H1 (cell line): ENCODE data around the gene DPF3. TPM values are rescaled to one million over a fixed set of nuclear protein-coding genes. Genes with fewer than 3 reads are reported as not detected.
A peak's percentile ranks its signal among the peaks of the same experiment; 100 is the strongest.

Experiments used
- CTCF ChIA-PET: fragments of 300-600 bp; sonication (Branson Sonifier 250); formaldehyde crosslinking; loops from one replicate; lab custom pipeline; 2021; ENCODE audit not compliant: partially characterized antibody; lab: Charles Lee
- POLR2A ChIA-PET: fragments of 300-600 bp; sonication (Branson Sonifier 250); formaldehyde crosslinking; loops from one replicate; lab custom pipeline; 2021; ENCODE audit warnings: inconsistent platforms; ENCODE audit not compliant: partially characterized antibody; lab: Charles Lee
- DNase-seq, 2 experiments: peaks; one replicate each; pipeline versions ENCODE4 v3.0.0 to v3.0.0-alpha.2; 2010 to 2022; ENCODE audit warnings: low spot score in 2 of 2, low read depth in 1 of 2, mixed read lengths in 1 of 2
- FAIRE-seq: peaks from 2 replicates; lab custom pipeline; 2011; peaks lifted over from hg19 to GRCh38; lab: Jason Lieb, UNC
- H2AFZ ChIP-seq: 2 replicates; pipeline ENCODE4 v1.8.1; 2012; ENCODE audit warnings: low read length, inconsistent platforms
- H2AK5ac ChIP-seq: 2 replicates; pipeline ENCODE4 v1.6.1; 2013; ENCODE audit warnings: low read depth, low read length
- H2BK120ac ChIP-seq: replicated peaks from 2 replicates; pipeline ENCODE3; 2013; ENCODE audit warnings: low read depth, low read length, inconsistent platforms
- H2BK12ac ChIP-seq: 2 replicates; pipeline ENCODE4 v1.6.1; 2013; ENCODE audit warnings: low read depth, low read length
- H2BK15ac ChIP-seq: 2 replicates; pipeline ENCODE4 v1.6.1; 2013; ENCODE audit warnings: low read length
- H2BK20ac ChIP-seq: 2 replicates; pipeline ENCODE4 v1.6.1; 2013; ENCODE audit warnings: low read length
- H2BK5ac ChIP-seq: 2 replicates; pipeline ENCODE4 v1.6.1; 2013; ENCODE audit warnings: low read depth, low read length
- H3K14ac ChIP-seq: 2 replicates; pipeline ENCODE4 v1.6.1; 2013; ENCODE audit warnings: inconsistent platforms; ENCODE audit not compliant: insufficient read length
- H3K18ac ChIP-seq: 2 replicates; pipeline ENCODE4 v1.6.1; 2013; ENCODE audit warnings: low read length; ENCODE audit errors: extremely low read depth
- H3K23ac ChIP-seq: 2 replicates; pipeline ENCODE4 v1.6.1; 2013; ENCODE audit warnings: inconsistent platforms; ENCODE audit not compliant: insufficient read length
- H3K23me2 ChIP-seq: 2 replicates; pipeline ENCODE4 v1.6.1; 2013; ENCODE audit warnings: low read depth, low read length
- H3K27ac ChIP-seq: 2 replicates; pipeline ENCODE4 v1.6.1; 2011; ENCODE audit warnings: low read depth, low read length, inconsistent platforms
- H3K27me3 ChIP-seq, 4 experiments: replicated peaks in 1 of 4; 1 replicate in 1 of 4; 2 replicates in 3 of 4; pipeline versions ENCODE4 v1.6.1 to v1.8.1; 2011 to 2013; ENCODE audit warnings: low read length in 3 of 4, mild to moderate bottlenecking in 3 of 4, inconsistent platforms in 2 of 4, mixed read lengths in 2 of 4, moderate library complexity in 1 of 4; ENCODE audit not compliant: control insufficient read depth in 3 of 4, insufficient read depth in 3 of 4; ENCODE audit errors: extremely low read depth in 1 of 4
- H3K36me3 ChIP-seq, 4 experiments: 2 replicates each; pipeline versions ENCODE4 v1.6.1 to v1.8.1; 2011 to 2013; ENCODE audit warnings: mild to moderate bottlenecking in 4 of 4, low read length in 3 of 4, moderate library complexity in 2 of 4, control low read depth in 1 of 4, inconsistent platforms in 1 of 4; ENCODE audit not compliant: insufficient read depth in 4 of 4, control insufficient read depth in 2 of 4
- H3K4ac ChIP-seq: replicated peaks from 2 replicates; pipeline ENCODE3; 2013; ENCODE audit warnings: low read length, low read depth, mixed read lengths, inconsistent platforms; ENCODE audit not compliant: insufficient read length
- H3K4me1 ChIP-seq, 4 experiments: replicated peaks in 1 of 4; 1 replicate in 1 of 4; 2 replicates in 3 of 4; pipeline versions ENCODE4 v1.6.1 to v1.8.1; 2011 to 2013; ENCODE audit warnings: low read length in 3 of 4, inconsistent platforms in 2 of 4, mixed read lengths in 1 of 4; ENCODE audit not compliant: insufficient read depth in 4 of 4, control insufficient read depth in 3 of 4
- H3K4me2 ChIP-seq, 2 experiments: 2 replicates each; pipeline versions ENCODE4 v1.6.1 to v1.8.1; 2011 to 2013; ENCODE audit warnings: low read depth in 2 of 2, low read length in 2 of 2, control low read depth in 1 of 2, inconsistent platforms in 1 of 2, mild to moderate bottlenecking in 1 of 2; ENCODE audit not compliant: insufficient read depth in 1 of 2
- H3K4me3 ChIP-seq, 4 experiments: fragments of 200-600, 300-600 bp in 1 of 4; sonication (generic), shearing (Covaris generic), sonication (Bioruptor Twin) in 1 of 4; 2 replicates each; pipeline versions ENCODE4 v1.5.1 to v1.8.1; 2011 to 2016; ENCODE audit warnings: low read length in 4 of 4, low read depth in 3 of 4, control low read depth in 2 of 4, inconsistent platforms in 2 of 4, mild to moderate bottlenecking in 2 of 4, mixed read lengths in 1 of 4, moderate library complexity in 1 of 4; ENCODE audit not compliant: insufficient read depth in 2 of 4; ENCODE audit errors: extremely low read depth in 1 of 4
- H3K56ac ChIP-seq: replicated peaks from 2 replicates; pipeline ENCODE3; 2013; ENCODE audit warnings: low read depth, mild to moderate bottlenecking, mixed read lengths, low read length, inconsistent platforms; ENCODE audit not compliant: insufficient read length
- H3K79me1 ChIP-seq: 2 replicates; pipeline ENCODE4 v1.6.1; 2013; ENCODE audit warnings: low read depth, low read length, control low read depth
- H3K79me2 ChIP-seq, 2 experiments: 2 replicates each; pipeline versions ENCODE4 v1.6.1 to v1.8.1; 2012 to 2013; ENCODE audit warnings: low read length in 2 of 2, mild to moderate bottlenecking in 2 of 2, inconsistent platforms in 1 of 2; ENCODE audit not compliant: insufficient read depth in 2 of 2, control insufficient read depth in 1 of 2
- H3K9ac ChIP-seq, 4 experiments: replicated peaks in 1 of 4; 1 replicate in 1 of 4; 2 replicates in 3 of 4; pipeline versions ENCODE4 v1.6.1 to v1.8.1; 2011 to 2013; ENCODE audit warnings: low read depth in 3 of 4, low read length in 3 of 4, control low read depth in 2 of 4, mild to moderate bottlenecking in 2 of 4, moderate library complexity in 2 of 4, inconsistent platforms in 1 of 4; ENCODE audit errors: extremely low read depth in 1 of 4
- H3K9me3 ChIP-seq, 2 experiments: 2 replicates each; pipeline versions ENCODE4 v1.6.1 to v1.8.1; 2012 to 2013; ENCODE audit warnings: mild to moderate bottlenecking in 2 of 2, moderate library complexity in 2 of 2, control low read depth in 1 of 2, inconsistent platforms in 1 of 2, low read depth in 1 of 2, low read length in 1 of 2, mixed read lengths in 1 of 2; ENCODE audit not compliant: insufficient read depth in 2 of 2
- H4K20me1 ChIP-seq, 2 experiments: replicated peaks in 1 of 2; 2 replicates each; pipeline versions ENCODE3 to v1.8.1; 2011 to 2013; ENCODE audit warnings: inconsistent platforms in 2 of 2, low read length in 2 of 2, mild to moderate bottlenecking in 1 of 2; ENCODE audit not compliant: insufficient read depth in 2 of 2, control insufficient read depth in 1 of 2
- H4K5ac ChIP-seq: 2 replicates; pipeline ENCODE4 v1.6.1; 2013; ENCODE audit warnings: low read length, low read depth, mixed read lengths, inconsistent platforms; ENCODE audit not compliant: insufficient read length
- H4K8ac ChIP-seq: 2 replicates; pipeline ENCODE4 v1.8.0; 2013; ENCODE audit warnings: mild to moderate bottlenecking, moderate library complexity, low read length, inconsistent platforms; ENCODE audit not compliant: insufficient read depth; ENCODE audit errors: extremely low read depth
- H4K91ac ChIP-seq: replicated peaks from 2 replicates; pipeline ENCODE3; 2013; ENCODE audit warnings: low read length, mixed read lengths, inconsistent platforms; ENCODE audit not compliant: insufficient read length
- MAFK ChIP-seq: IDR thresholded peaks from 2 replicates; pipeline ENCODE4 v1.6.1; 2012; ENCODE audit warnings: low read depth, mild to moderate bottlenecking, improper control_type of control experiment, low read length
- TEAD4 ChIP-seq: IDR thresholded peaks from 2 replicates; pipeline ENCODE4 v1.6.1; 2012; ENCODE audit warnings: low read depth, low read length, inconsistent platforms, mixed read lengths
- WGBS, 2 experiments: shearing (Covaris generic) in 1 of 2; methylation state at CpG; one replicate each; pipeline versions ENCODE4 v1.1.6 to v1.1.7; 2013 to 2015; ENCODE audit warnings: low lambda C conversion rate in 2 of 2, mixed read lengths in 2 of 2, inconsistent platforms in 1 of 2, low coverage in 1 of 2, missing lambda C conversion rate in 1 of 2; ENCODE audit not compliant: insufficient replicate concordance in 2 of 2, insufficient coverage in 1 of 2, insufficient read length in 1 of 2; ENCODE audit errors: extremely low coverage in 1 of 2, missing lambda C conversion rate in 1 of 2; 5-methylcytosine and 5-hydroxymethylcytosine counted together
- polyA plus RNA-seq, 7 experiments: library from polyadenylated mRNA; depleted of rRNA in 3 of 7; stranded (reverse) in 5 of 7; unstranded in 2 of 7; fragments of >200 nt in 5 of 7; fragments of 200-250 nt in 2 of 7; gene quantifications; 1 replicate in 5 of 7; 2 replicates in 1 of 7; 4 replicates in 1 of 7; pipeline versions ENCODE4 v1.2.1 to v1.2.3, GENCODE V29; 2011 to 2013; ENCODE audit warnings: missing spikeins in 2 of 7, mixed read lengths in 2 of 7
- total RNA-seq: library from RNA; stranded (reverse); fragmentation: NEBNext Ultra II Directional; extraction: Animal tissue kit (Norgen Biotek cat#: 25700); gene quantifications from 2 replicates; pipeline ENCODE4 v1.2.1, GENCODE V29; 2021

The DPF3 gene
- total and polyA plus RNA-seq, 2 of the 8 experiments (the other 6 are each of a cell fraction or from before 2014, with no cell fraction given), result 0.19 TPM; not detected in 1

- H2BK20ac ChIP-seq, result no peak overlapping the region
- no peaks in the 10 kb centered on the region; a peak in 1 of 7 replicates for H3K4me1 ChIP-seq
- no peak overlapping the region for H3K4me3 ChIP-seq
- H3K23me2 ChIP-seq, result no peaks in the 10 kb centered on the region
- POLR2A ChIA-PET, result no interaction called here
- H2AK5ac ChIP-seq, result no peak overlapping the region
- no peak overlapping the region for H4K5ac ChIP-seq
- no peak overlapping the region for H4K8ac ChIP-seq
- H3K79me2 ChIP-seq, result no peaks in the 10 kb centered on the region
- no peak overlapping the region for H2BK5ac ChIP-seq
- DNase-seq, result no peak
- H2BK120ac ChIP-seq, result no peak overlapping the region
- no peak overlapping the region for H2BK12ac ChIP-seq
- no peak overlapping the region for H2AFZ ChIP-seq
- peaks cover 5 to 9% of the 10 kb centered on the region in 2 experiments; a peak in 3 of 4 replicates for H3K9me3 ChIP-seq
- no peak for FAIRE-seq
- H3K4ac ChIP-seq, result no peak overlapping the region
- no peaks in the 10 kb centered on the region for H4K20me1 ChIP-seq
- CTCF ChIA-PET, result interaction anchor here (1.0 kb wide), 1 partner anchor 130 kb away, joined by 6 read pairs; no protein-coding TSS in a partner anchor
- no peaks in the 10 kb centered on the region for H3K27me3 ChIP-seq
- H3K36me3 ChIP-seq, result no peaks in the 10 kb centered on the region
- H3K9ac ChIP-seq, result no peak overlapping the region
- no peak overlapping the region for H4K91ac ChIP-seq
- H2BK15ac ChIP-seq, result no peak overlapping the region
- 93% methylated on average over 4 of the region's 4 CpGs; no CpG with 5 or more reads in 1 of the 2 experiments for WGBS, 2 experiments
- no peak overlapping the region for H3K14ac ChIP-seq
- H3K18ac ChIP-seq, result no peak overlapping the region
- H3K27ac ChIP-seq, result no peak overlapping the region
- no peak overlapping the region for H3K56ac ChIP-seq
- H3K4me2 ChIP-seq, result no peak overlapping the region
- TF ChIP-seq MAFK (0 out of 2 replicates have a peak, but pooled peaks have one; percentile 11), TEAD4 (no peak)
- H3K79me1 ChIP-seq, result no peaks in the 10 kb centered on the region
- H3K23ac ChIP-seq, result no peak overlapping the region
Observed at GRCh38 chr14:72774141-72774540, 119.8 kb downstream of the DPF3 start.
